ENCODE measurements around the gene CCL8.

The CCL8 gene

DNA sequence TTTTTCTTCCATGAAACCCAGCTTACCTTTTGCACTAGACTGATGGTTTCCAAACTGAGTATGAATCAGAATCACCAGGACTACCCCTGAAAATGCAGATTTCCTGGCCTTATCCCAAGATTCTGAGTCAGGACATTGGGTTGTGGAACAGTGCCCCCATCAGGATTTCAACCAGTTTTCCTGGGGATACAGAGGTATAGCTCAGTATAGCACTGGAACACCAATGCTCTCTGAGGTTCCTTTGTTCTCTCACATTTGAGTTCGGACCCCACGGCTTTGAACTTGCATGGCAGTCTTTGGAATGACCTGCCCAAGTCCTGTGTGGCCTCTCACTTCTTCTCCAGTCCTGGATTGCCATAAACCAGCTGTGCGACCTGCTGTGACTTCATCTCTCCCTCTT, 12.8 kb upstream of the CCL8 start (continued):
- TF ChIP-seq, protein P1, sequence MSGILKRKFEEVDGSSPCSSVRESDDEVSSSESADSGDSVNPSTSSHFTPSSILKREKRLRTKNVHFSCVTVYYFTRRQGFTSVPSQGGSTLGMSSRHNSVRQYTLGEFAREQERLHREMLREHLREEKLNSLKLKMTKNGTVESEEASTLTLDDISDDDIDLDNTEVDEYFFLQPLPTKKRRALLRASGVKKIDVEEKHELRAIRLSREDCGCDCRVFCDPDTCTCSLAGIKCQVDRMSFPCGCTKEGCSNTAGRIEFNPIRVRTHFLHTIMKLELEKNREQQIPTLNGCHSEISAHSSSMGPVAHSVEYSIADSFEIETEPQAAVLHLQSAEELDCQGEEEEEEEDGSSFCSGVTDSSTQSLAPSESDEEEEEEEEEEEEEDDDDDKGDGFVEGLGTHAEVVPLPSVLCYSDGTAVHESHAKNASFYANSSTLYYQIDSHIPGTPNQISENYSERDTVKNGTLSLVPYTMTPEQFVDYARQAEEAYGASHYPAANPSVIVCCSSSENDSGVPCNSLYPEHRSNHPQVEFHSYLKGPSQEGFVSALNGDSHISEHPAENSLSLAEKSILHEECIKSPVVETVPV (CRISPR knock-in tag; IDR thresholded peaks at IDR 0.05): no peak
- no peak for TF ChIP-seq SNAI2 (CRISPR knock-in tag; IDR thresholded peaks at IDR 0.05)

DNA sequence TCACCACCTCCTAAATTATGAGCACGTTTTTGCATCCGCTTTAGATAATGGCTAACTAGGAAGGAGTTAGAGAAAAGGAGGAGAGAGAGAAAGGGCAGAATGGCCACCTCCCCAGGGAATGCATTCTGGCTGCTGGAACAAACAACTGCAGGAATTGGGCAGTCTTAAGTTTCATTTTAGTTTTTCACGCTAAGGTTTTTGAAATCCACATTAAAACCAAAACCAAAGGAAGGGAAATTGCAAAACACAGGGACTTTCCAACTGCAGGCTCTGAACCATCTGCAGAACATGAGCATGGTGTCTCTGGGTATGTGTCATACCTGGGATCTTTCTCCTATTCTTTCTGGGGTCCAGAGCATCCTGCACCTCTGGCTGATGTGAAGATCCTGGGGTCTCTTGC, 12.1 kb upstream of the CCL8 start:
- ATAC-seq: no peak

DNA sequence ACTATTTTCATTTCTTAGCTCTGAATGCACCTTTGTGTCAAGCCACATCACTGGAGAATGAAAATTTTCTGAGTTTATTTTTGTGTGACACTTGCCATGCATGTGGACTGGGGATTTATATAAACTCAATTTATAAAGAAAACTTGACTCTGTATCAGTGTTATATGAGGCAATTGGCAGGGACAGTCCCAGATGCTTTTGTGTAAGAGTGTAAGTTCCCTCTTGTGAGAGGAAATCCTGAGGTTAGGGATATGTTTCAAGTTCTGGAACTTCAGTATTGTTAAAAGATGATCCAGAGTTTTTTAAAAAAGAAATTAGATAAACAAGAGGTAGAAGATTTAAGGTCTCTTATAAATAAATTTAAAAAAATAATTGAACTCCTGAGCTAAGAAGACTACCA, 10.9 kb upstream of the CCL8 start:
- TF ChIP-seq ZFP3 (CRISPR knock-in tag; IDR thresholded peaks at IDR 0.05) (no peak), CSDC2 (CRISPR knock-in tag; IDR thresholded peaks at IDR 0.05) (no peak), GLIS3 (CRISPR knock-in tag; IDR thresholded peaks at IDR 0.05) (no peak), ZC3H10 (CRISPR knock-in tag; IDR thresholded peaks at IDR 0.05) (no peak), ZNF565 (CRISPR knock-in tag; conservative IDR thresholded peaks at IDR 0.05; ENCODE audit: low read depth) (no peak), PPARA (CRISPR knock-in tag; IDR thresholded peaks at IDR 0.05; ENCODE audit: borderline replicate concordance) (no peak), ZNF8 (CRISPR knock-in tag; IDR thresholded peaks at IDR 0.05) (no peak), RARB (CRISPR knock-in tag; IDR thresholded peaks at IDR 0.05) (no peak), BACH2 (CRISPR knock-in tag; IDR thresholded peaks at IDR 0.05; ENCODE audit: borderline replicate concordance) (no peak), ISL1 (CRISPR knock-in tag; IDR thresholded peaks at IDR 0.05) (no peak), TCF4 (CRISPR knock-in tag; IDR thresholded peaks at IDR 0.05; ENCODE audit: borderline replicate concordance) (no peak)
- TF ChIP-seq, protein P2, sequence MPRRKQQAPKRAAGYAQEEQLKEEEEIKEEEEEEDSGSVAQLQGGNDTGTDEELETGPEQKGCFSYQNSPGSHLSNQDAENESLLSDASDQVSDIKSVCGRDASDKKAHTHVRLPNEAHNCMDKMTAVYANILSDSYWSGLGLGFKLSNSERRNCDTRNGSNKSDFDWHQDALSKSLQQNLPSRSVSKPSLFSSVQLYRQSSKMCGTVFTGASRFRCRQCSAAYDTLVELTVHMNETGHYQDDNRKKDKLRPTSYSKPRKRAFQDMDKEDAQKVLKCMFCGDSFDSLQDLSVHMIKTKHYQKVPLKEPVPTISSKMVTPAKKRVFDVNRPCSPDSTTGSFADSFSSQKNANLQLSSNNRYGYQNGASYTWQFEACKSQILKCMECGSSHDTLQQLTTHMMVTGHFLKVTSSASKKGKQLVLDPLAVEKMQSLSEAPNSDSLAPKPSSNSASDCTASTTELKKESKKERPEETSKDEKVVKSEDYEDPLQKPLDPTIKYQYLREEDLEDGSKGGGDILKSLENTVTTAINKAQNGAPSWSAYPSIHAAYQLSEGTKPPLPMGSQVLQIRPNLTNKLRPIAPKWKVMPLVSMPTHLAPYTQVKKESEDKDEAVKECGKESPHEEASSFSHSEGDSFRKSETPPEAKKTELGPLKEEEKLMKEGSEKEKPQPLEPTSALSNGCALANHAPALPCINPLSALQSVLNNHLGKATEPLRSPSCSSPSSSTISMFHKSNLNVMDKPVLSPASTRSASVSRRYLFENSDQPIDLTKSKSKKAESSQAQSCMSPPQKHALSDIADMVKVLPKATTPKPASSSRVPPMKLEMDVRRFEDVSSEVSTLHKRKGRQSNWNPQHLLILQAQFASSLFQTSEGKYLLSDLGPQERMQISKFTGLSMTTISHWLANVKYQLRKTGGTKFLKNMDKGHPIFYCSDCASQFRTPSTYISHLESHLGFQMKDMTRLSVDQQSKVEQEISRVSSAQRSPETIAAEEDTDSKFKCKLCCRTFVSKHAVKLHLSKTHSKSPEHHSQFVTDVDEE (CRISPR knock-in tag; IDR thresholded peaks at IDR 0.05): no peak
- TF ChIP-seq, protein P1 (CRISPR knock-in tag; IDR thresholded peaks at IDR 0.05): no peak
- TF ChIP-seq, protein P3, sequence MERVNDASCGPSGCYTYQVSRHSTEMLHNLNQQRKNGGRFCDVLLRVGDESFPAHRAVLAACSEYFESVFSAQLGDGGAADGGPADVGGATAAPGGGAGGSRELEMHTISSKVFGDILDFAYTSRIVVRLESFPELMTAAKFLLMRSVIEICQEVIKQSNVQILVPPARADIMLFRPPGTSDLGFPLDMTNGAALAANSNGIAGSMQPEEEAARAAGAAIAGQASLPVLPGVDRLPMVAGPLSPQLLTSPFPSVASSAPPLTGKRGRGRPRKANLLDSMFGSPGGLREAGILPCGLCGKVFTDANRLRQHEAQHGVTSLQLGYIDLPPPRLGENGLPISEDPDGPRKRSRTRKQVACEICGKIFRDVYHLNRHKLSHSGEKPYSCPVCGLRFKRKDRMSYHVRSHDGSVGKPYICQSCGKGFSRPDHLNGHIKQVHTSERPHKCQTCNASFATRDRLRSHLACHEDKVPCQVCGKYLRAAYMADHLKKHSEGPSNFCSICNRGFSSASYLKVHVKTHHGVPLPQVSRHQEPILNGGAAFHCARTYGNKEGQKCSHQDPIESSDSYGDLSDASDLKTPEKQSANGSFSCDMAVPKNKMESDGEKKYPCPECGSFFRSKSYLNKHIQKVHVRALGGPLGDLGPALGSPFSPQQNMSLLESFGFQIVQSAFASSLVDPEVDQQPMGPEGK (CRISPR knock-in tag; IDR thresholded peaks at IDR 0.05; ENCODE audit: borderline replicate concordance): no peak
- TF ChIP-seq, protein P4, sequence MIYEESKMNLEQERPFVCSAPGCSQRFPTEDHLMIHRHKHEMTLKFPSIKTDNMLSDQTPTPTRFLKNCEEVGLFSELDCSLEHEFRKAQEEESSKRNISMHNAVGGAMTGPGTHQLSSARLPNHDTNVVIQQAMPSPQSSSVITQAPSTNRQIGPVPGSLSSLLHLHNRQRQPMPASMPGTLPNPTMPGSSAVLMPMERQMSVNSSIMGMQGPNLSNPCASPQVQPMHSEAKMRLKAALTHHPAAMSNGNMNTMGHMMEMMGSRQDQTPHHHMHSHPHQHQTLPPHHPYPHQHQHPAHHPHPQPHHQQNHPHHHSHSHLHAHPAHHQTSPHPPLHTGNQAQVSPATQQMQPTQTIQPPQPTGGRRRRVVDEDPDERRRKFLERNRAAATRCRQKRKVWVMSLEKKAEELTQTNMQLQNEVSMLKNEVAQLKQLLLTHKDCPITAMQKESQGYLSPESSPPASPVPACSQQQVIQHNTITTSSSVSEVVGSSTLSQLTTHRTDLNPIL (CRISPR knock-in tag; IDR thresholded peaks at IDR 0.05; ENCODE audit: low read depth): no peak
- ATAC-seq: no peak

More for the DNA sequence above, 12.1 kb upstream of the CCL8 start:
- TF ChIP-seq ZNF565 (CRISPR knock-in tag; conservative IDR thresholded peaks at IDR 0.05; ENCODE audit: low read depth): no peak
- TF ChIP-seq, protein P3 (CRISPR knock-in tag; IDR thresholded peaks at IDR 0.05; ENCODE audit: borderline replicate concordance): no peak
- TF ChIP-seq, protein P4 (CRISPR knock-in tag; IDR thresholded peaks at IDR 0.05; ENCODE audit: low read depth): no peak
- no peak for TF ChIP-seq ZFP30 (CRISPR knock-in tag; IDR thresholded peaks at IDR 0.05)
- no peak for TF ChIP-seq ZC3H10 (CRISPR knock-in tag; IDR thresholded peaks at IDR 0.05)
- no peak for TF ChIP-seq CSDC2 (CRISPR knock-in tag; IDR thresholded peaks at IDR 0.05)
